T-cell (primary cell): ENCODE data around the gene CELSR1. TPM values are rescaled to one million over a fixed set of nuclear protein-coding genes. Genes with fewer than 3 reads are reported as not detected.

ENCODE experiments used
- ATAC-seq, 4 experiments: fragments of 200-7000 bp in 3 of 4; fragments of 150-1000 bp in 1 of 4; cut with Tn5 transposase; replicated peaks in 1 of 4; 1 replicate in 3 of 4; 2 replicates in 1 of 4; pipeline ENCODE4 v1.10.0; 2021; ENCODE audit warnings: moderate library complexity in 3 of 4, mild to moderate bottlenecking in 2 of 4, moderate number of reproducible peaks in 1 of 4
- CTCF ChIA-PET, 2 donors: fragments of 300-600 bp; sonication (Branson Sonifier 250); formaldehyde crosslinking; loops; one replicate each; lab custom pipeline; 2022; ENCODE audit warnings: antibody characterized with exemption in 2 of 2; lab: Charles Lee
- POLR2A ChIA-PET, 2 donors: fragments of 300-600 bp; sonication (Branson Sonifier 250); formaldehyde crosslinking; loops; one replicate each; lab custom pipeline; 2022; ENCODE audit warnings: antibody characterized with exemption in 2 of 2; lab: Charles Lee
- DNase-seq, 35 experiments: peaks; one replicate each; pipeline versions ENCODE4 v3.0.0 to v3.0.0-alpha.2; 2013 to 2023
- H3K27ac ChIP-seq: one replicate; pipeline ENCODE4 v1.5.1; 2013; ENCODE audit warnings: low read length
- H3K27me3 ChIP-seq, 2 experiments: replicated peaks in 1 of 2; 1 replicate in 1 of 2; 2 replicates in 1 of 2; pipeline versions ENCODE4 v1.6.1 to v1.7.0; 2013; ENCODE audit warnings: low read length in 1 of 2, mixed read lengths in 1 of 2; ENCODE audit not compliant: control insufficient read depth in 2 of 2, insufficient read depth in 2 of 2; ENCODE audit errors: extremely low read depth in 1 of 2
- H3K36me3 ChIP-seq, 2 donors: 1 replicate in 1 of 2; 2 replicates in 1 of 2; pipeline versions ENCODE4 v1.6.1 to v1.7.0; 2013; ENCODE audit warnings: low read length in 1 of 2; ENCODE audit not compliant: control insufficient read depth in 2 of 2, insufficient read depth in 1 of 2; ENCODE audit errors: extremely low read depth in 1 of 2
- H3K4me1 ChIP-seq, 2 experiments: 1 replicate in 1 of 2; 2 replicates in 1 of 2; pipeline versions ENCODE4 v1.6.1 to v1.7.0; 2013; ENCODE audit warnings: low read length in 2 of 2, mixed read lengths in 1 of 2; ENCODE audit not compliant: insufficient read depth in 2 of 2, control insufficient read depth in 1 of 2; ENCODE audit errors: extremely low read depth in 1 of 2
- H3K4me3 ChIP-seq, 2 donors: 1 replicate in 1 of 2; 2 replicates in 1 of 2; pipeline versions ENCODE4 v1.5.1 to v1.7.0; 2013; ENCODE audit warnings: mild to moderate bottlenecking in 2 of 2, low read length in 1 of 2, moderate library complexity in 1 of 2; ENCODE audit not compliant: control insufficient read depth in 1 of 2; ENCODE audit errors: extremely low read depth in 1 of 2
- H3K9me3 ChIP-seq: 2 replicates; pipeline ENCODE4 v1.7.0; 2013
- H3K27ac Mint-ChIP-seq, 2 donors: one replicate each; pipeline ENCODE4 v1.8.0; 2020 to 2021; ENCODE audit warnings: mild to moderate bottlenecking in 2 of 2, mixed read lengths in 2 of 2
- H3K27me3 Mint-ChIP-seq, 2 donors: one replicate each; pipeline ENCODE4 v1.8.0; 2021 to 2022; ENCODE audit warnings: mixed read lengths in 2 of 2
- H3K36me3 Mint-ChIP-seq: one replicate; pipeline ENCODE4 v1.8.0; 2021; ENCODE audit warnings: mixed read lengths
- H3K4me1 Mint-ChIP-seq, 3 donors: one replicate each; pipeline ENCODE4 v1.8.0; 2020 to 2022; ENCODE audit warnings: mixed read lengths in 3 of 3, mild to moderate bottlenecking in 1 of 3
- H3K4me3 Mint-ChIP-seq, 3 donors: one replicate each; pipeline ENCODE4 v1.8.0; 2020 to 2022; ENCODE audit warnings: mild to moderate bottlenecking in 3 of 3, mixed read lengths in 3 of 3, moderate library complexity in 3 of 3
- H3K9me3 Mint-ChIP-seq, 3 donors: one replicate each; pipeline ENCODE4 v1.8.0; 2020 to 2022; ENCODE audit warnings: mixed read lengths in 3 of 3
- WGBS: methylation state at CpG from one replicate; pipeline ENCODE4 v1.1.5; 2013; ENCODE audit warnings: missing lambda C conversion rate; ENCODE audit not compliant: insufficient coverage; 5-methylcytosine and 5-hydroxymethylcytosine counted together
- total RNA-seq, 35 experiments: library from RNA in 6 of 35; stranded (reverse) in 6 of 35; fragments of 120-200 nt in 1 of 35; gene quantifications; one replicate each; pipeline versions ENCODE4 v1.2.1 to v1.2.4 and lab custom pipeline; 2013 to 2026

The CELSR1 gene
- total RNA-seq, 5 donors from 2014 or later (not counting 1 experiment from before 2014, with no cell fraction given) = 1.1 to 2.7 (median 1.6) TPM

- Mint-ChIP-seq H3K27ac (no peak overlapping the region), H3K4me1 (peaks cover 4 to 6% (median 4%) of the 10 kb centered on the region in 3 donors), H3K4me3 (no peak overlapping the region), H3K36me3 (peaks cover 6% of the 10 kb centered on the region), H3K27me3 (peaks cover 0 to 5% of the 10 kb centered on the region in 2 donors), H3K9me3 (peaks cover 3 to 6% (median 4%) of the 10 kb centered on the region in 3 donors)
- ChIA-PET POLR2A (no interaction called here), CTCF (no interaction called here)
- H3K27ac ChIP-seq = no peak overlapping the region
- peaks cover 0 to 55% of the 10 kb centered on the region in 2 experiments for H3K27me3 ChIP-seq
- peaks cover 0 to 31% of the 10 kb centered on the region in 2 experiments for H3K4me1 ChIP-seq
- WGBS = 88% methylated on average over 21 of the region's 35 CpGs
- peaks cover 2 to 5% of the 10 kb centered on the region in 2 donors for H3K36me3 ChIP-seq
- H3K9me3 ChIP-seq = no peaks in the 10 kb centered on the region
- no peak for ATAC-seq
- no peak overlapping the region for H3K4me3 ChIP-seq
- DNase-seq = no peak
Measured at GRCh38 chr22:46363611-46364321, 173.7 kb downstream of the CELSR1 start.

- Mint-ChIP-seq H3K9me3 (peaks cover 3 to 6% (median 4%) of the 10 kb centered on the region in 3 donors), H3K4me1 (peaks cover 4 to 6% (median 4%) of the 10 kb centered on the region in 3 donors), H3K4me3 (no peak overlapping the region), H3K36me3 (peaks cover 9% of the 10 kb centered on the region), H3K27me3 (peaks cover 0 to 5% of the 10 kb centered on the region in 2 donors), H3K27ac (no peak overlapping the region)
- H3K27ac ChIP-seq = no peak overlapping the region
- DNase-seq = no peak
- ChIA-PET POLR2A (no interaction called here), CTCF (no interaction called here)
- H3K36me3 ChIP-seq = peaks cover 5 to 6% of the 10 kb centered on the region in 2 donors
- no peak overlapping the region for H3K4me3 ChIP-seq
- WGBS = 88% methylated on average over 10 of the region's 15 CpGs
- no peak for ATAC-seq
- H3K9me3 ChIP-seq = no peaks in the 10 kb centered on the region
- H3K4me1 ChIP-seq = peaks cover 0 to 24% of the 10 kb centered on the region in 2 experiments
- peaks cover 0 to 48% of the 10 kb centered on the region in 2 experiments for H3K27me3 ChIP-seq
Measured at GRCh38 chr22:46362934-46363515, 174.4 kb downstream of the CELSR1 start.

GRCh38 chr22:46362203-46362933 lies 175.1 kb downstream of the CELSR1 start:
- WGBS = 67% methylated on average over 20 of the region's 25 CpGs
- no peak for ATAC-seq
- Mint-ChIP-seq H3K4me3 (no peak overlapping the region), H3K27me3 (peaks cover 0 to 1% of the 10 kb centered on the region in 2 donors), H3K27ac (no peak overlapping the region), H3K4me1 (peaks cover 0 to 2% (median 2%) of the 10 kb centered on the region in 3 donors), H3K36me3 (peaks cover 11% of the 10 kb centered on the region), H3K9me3 (peaks cover 3 to 6% (median 4%) of the 10 kb centered on the region in 3 donors)
- H3K9me3 ChIP-seq = no peaks in the 10 kb centered on the region
- ChIA-PET POLR2A (interaction anchor here in 1 of 2 donors (0.6 kb wide), 1 partner anchor 1216 kb away, joined by 3 read pairs; no protein-coding TSS in a partner anchor), CTCF (no interaction called here)
- no peak for DNase-seq
- H3K4me1 ChIP-seq = peaks cover 0 to 17% of the 10 kb centered on the region in 2 experiments
- H3K27ac ChIP-seq = no peak overlapping the region
- H3K36me3 ChIP-seq = peaks cover 5 to 10% of the 10 kb centered on the region in 2 donors
- H3K4me3 ChIP-seq = no peak overlapping the region
- H3K27me3 ChIP-seq = peaks cover 0 to 42% of the 10 kb centered on the region in 2 experiments

GRCh38 chr22:46361826-46362202 lies 175.6 kb downstream of the CELSR1 start:
- DNase-seq = no peak
- Mint-ChIP-seq H3K36me3 (peaks cover 13% of the 10 kb centered on the region), H3K27ac (no peak overlapping the region), H3K27me3 (peaks cover 0 to 1% of the 10 kb centered on the region in 2 donors), H3K4me3 (no peak overlapping the region), H3K4me1 (peaks cover 0 to 2% (median 2%) of the 10 kb centered on the region in 3 donors), H3K9me3 (peaks cover 3 to 6% (median 4%) of the 10 kb centered on the region in 3 donors)
- Histone ChIP-seq H3K27ac (no peak overlapping the region), H3K27me3 (peaks cover 0 to 36% of the 10 kb centered on the region in 2 experiments), H3K4me3 (no peak overlapping the region), H3K36me3 (peaks cover 5 to 15% of the 10 kb centered on the region in 2 donors), H3K9me3 (no peaks in the 10 kb centered on the region), H3K4me1 (peaks cover 0 to 11% of the 10 kb centered on the region in 2 experiments)
- WGBS = 90% methylated on average over 6 of the region's 11 CpGs
- ChIA-PET POLR2A (interaction anchor here in 1 of 2 donors (0.6 kb wide), 1 partner anchor 1215 kb away, joined by 3 read pairs; no protein-coding TSS in a partner anchor), CTCF (no interaction called here)
- ATAC-seq = no peak

- H3K27me3 Mint-ChIP-seq = peaks cover 0 to 1% of the 10 kb centered on the region in 2 donors
- Histone ChIP-seq H3K27ac (no peak overlapping the region), H3K4me3 (no peak overlapping the region), H3K36me3 (peaks cover 14 to 24% of the 10 kb centered on the region in 2 donors), H3K27me3 (peaks cover 0 to 29% of the 10 kb centered on the region in 2 experiments), H3K4me1 (peaks cover 0 to 4% of the 10 kb centered on the region in 2 experiments), H3K9me3 (no peaks in the 10 kb centered on the region)
- ATAC-seq (no peak), DNase-seq (no peak)
- no peak overlapping the region for H3K27ac Mint-ChIP-seq
- ChIA-PET POLR2A (no interaction called here), CTCF (no interaction called here)
- H3K4me1 Mint-ChIP-seq = peaks cover 0 to 2% (median 2%) of the 10 kb centered on the region in 3 donors
- WGBS = 100% methylated on average over 1 of the region's 10 CpGs
- H3K36me3 Mint-ChIP-seq = peaks cover 13% of the 10 kb centered on the region
- H3K9me3 Mint-ChIP-seq = peaks cover 3 to 6% (median 4%) of the 10 kb centered on the region in 3 donors
- H3K4me3 Mint-ChIP-seq = no peak overlapping the region
Measured at GRCh38 chr22:46360891-46361290, 176.5 kb downstream of the CELSR1 start.

GRCh38 chr22:46360097-46360496 lies 177.3 kb downstream of the CELSR1 start:
- Mint-ChIP-seq H3K4me1 (peaks cover 0 to 2% (median 2%) of the 10 kb centered on the region in 3 donors), H3K9me3 (peaks cover 3 to 6% (median 4%) of the 10 kb centered on the region in 3 donors), H3K4me3 (no peak overlapping the region), H3K36me3 (peaks cover 18% of the 10 kb centered on the region), H3K27ac (no peak overlapping the region), H3K27me3 (peaks cover 0 to 1% of the 10 kb centered on the region in 2 donors)
- WGBS = 85% methylated on average over 4 of the region's 5 CpGs
- H3K27ac ChIP-seq = no peak overlapping the region
- peaks cover 0 to 4% of the 10 kb centered on the region in 2 experiments for H3K4me1 ChIP-seq
- H3K9me3 ChIP-seq = no peaks in the 10 kb centered on the region
- CTCF ChIA-PET = no interaction called here
- POLR2A ChIA-PET = no interaction called here
- no peak for DNase-seq
- no peak overlapping the region for H3K4me3 ChIP-seq
- ATAC-seq = no peak
- H3K36me3 ChIP-seq = peaks cover 14 to 30% of the 10 kb centered on the region in 2 donors
- peaks cover 0 to 25% of the 10 kb centered on the region in 2 experiments for H3K27me3 ChIP-seq
